ENCODE data around the gene GLS2. TPM values are rescaled to one million over a fixed set of nuclear protein-coding genes. Genes with fewer than 3 reads are reported as not detected.

GLS2 gene
- total and polyA plus RNA-seq, 7 donors = 0.08 to 0.19 (median 0.15) TPM; not detected in 3

DNA sequence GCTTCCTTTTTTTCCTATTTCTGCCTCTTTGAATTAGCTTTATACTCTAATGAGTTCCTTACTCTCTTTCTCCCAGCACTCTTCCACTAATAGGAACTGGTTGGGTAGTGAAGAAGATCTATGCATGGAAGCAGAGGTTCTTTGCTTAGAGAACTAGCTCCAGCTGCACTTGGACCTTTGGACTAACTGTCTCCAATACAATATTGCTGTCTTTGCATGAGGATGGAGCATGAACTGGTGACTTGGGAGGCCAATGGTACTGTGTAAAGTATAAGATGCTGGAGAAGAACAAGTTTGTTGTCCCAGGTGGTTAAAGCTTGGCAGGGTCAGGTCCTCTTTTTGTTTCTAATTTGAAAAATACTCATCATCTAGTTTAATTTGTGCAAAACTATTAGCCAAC, 2.4 kb upstream of the GLS2 start:
- TF ChIP-seq, protein P1, sequence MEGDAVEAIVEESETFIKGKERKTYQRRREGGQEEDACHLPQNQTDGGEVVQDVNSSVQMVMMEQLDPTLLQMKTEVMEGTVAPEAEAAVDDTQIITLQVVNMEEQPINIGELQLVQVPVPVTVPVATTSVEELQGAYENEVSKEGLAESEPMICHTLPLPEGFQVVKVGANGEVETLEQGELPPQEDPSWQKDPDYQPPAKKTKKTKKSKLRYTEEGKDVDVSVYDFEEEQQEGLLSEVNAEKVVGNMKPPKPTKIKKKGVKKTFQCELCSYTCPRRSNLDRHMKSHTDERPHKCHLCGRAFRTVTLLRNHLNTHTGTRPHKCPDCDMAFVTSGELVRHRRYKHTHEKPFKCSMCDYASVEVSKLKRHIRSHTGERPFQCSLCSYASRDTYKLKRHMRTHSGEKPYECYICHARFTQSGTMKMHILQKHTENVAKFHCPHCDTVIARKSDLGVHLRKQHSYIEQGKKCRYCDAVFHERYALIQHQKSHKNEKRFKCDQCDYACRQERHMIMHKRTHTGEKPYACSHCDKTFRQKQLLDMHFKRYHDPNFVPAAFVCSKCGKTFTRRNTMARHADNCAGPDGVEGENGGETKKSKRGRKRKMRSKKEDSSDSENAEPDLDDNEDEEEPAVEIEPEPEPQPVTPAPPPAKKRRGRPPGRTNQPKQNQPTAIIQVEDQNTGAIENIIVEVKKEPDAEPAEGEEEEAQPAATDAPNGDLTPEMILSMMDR (IDR thresholded peaks at IDR 0.05) = no peak
- Histone ChIP-seq H3K9me3 (no peaks in the 10 kb centered on the region), H3K4me1 (peaks cover 12% of the 10 kb centered on the region), H3K36me3 (ENCODE audit: insufficient read depth in 1 of 2, low read depth in 1 of 2) (no peaks in the 10 kb centered on the region), H3K4me3 (no peak overlapping the region), H3K27ac (no peak overlapping the region), H3K27me3 (ENCODE audit: insufficient read depth in 3 of 3, low read length in 2 of 3) (peaks cover 0 to 54% (median 6%) of the 10 kb centered on the region in 3 donors)
- ATAC-seq (no peak), DNase-seq (no peak)
- intact Hi-C loops (cut with DNase I) = no loop called here

DNA sequence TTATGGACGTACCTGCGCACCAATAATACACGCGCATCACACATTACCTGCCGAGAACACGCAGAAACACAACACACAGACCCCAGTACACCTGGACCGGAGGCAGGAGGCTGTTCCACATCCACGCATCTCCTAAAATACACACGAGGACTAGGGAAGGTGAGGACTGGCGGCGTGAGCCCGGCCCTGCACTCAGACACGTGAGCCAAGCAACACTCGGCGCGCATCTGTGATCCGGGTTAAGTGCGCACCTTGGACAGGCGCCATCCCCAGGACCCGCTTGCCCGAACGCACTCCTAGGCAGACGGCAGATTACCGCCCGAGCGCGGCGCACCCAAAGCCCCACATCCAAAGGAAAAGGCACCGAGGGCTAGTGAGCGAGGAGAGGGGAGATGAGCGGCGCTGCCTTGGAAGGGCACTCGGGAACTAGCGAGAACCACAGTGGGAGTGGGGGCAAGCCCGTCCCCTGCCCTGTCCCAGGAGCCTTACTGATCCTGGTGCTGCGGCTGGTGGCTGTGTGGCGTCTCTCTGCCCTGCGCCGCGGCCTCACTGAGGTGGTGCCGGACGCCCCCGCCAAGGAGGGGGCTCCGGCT, 417 bp downstream of the GLS2 start:
- WGBS, 3 donors = 4 to 7% (median 4%) methylated on average over 41 to 44 of the region's 44 CpGs
- Histone ChIP-seq H3K4me1 (peaks cover 12% of the 10 kb centered on the region), H3K9me3 (no peaks in the 10 kb centered on the region), H3K36me3 (ENCODE audit: insufficient read depth in 1 of 2, low read depth in 1 of 2) (no peaks in the 10 kb centered on the region), H3K4me3 (peak overlapping the region; percentile 73), H3K27me3 (ENCODE audit: insufficient read depth in 3 of 3, low read length in 2 of 3) (peaks cover 0 to 51% (median 6%) of the 10 kb centered on the region in 3 donors), H3K27ac (no peak overlapping the region)
- TF ChIP-seq, protein P1 (IDR thresholded peaks at IDR 0.05) = no peak
- peak in 1 of 2 donors; percentile 46 for DNase-seq
- ATAC-seq = peak; percentile 42 to 60 (median 54)
- intact Hi-C loops (cut with DNase I) = no loop called here

GRCh38 chr12:56486694-56487093, 1.3 kb downstream of the GLS2 start:
- H3K27ac ChIP-seq = no peak overlapping the region
- no peaks in the 10 kb centered on the region for H3K9me3 ChIP-seq
- no peaks in the 10 kb centered on the region for H3K36me3 ChIP-seq (ENCODE audit: insufficient read depth in 1 of 2, low read depth in 1 of 2)
- no peak for ATAC-seq
- peaks cover 0 to 42% (median 6%) of the 10 kb centered on the region in 3 donors for H3K27me3 ChIP-seq (ENCODE audit: insufficient read depth in 3 of 3, low read length in 2 of 3)
- intact Hi-C loops (cut with DNase I) = no loop called here
- peaks cover 12% of the 10 kb centered on the region for H3K4me1 ChIP-seq
- no peak for DNase-seq
- H3K4me3 ChIP-seq = no peak overlapping the region
- WGBS, 3 donors = 76 to 79% (median 77%) methylated on average over 12 of the region's 12 CpGs
- TF ChIP-seq, protein P1 (IDR thresholded peaks at IDR 0.05) = no peak

GRCh38 chr12:56484566-56484965, 3.4 kb downstream of the GLS2 start:
- WGBS, 3 donors = 78 to 91% (median 88%) methylated on average over 1 of the region's 1 CpG
- DNase-seq (no peak), ATAC-seq (no peak)
- Histone ChIP-seq H3K4me3 (no peak overlapping the region), H3K9me3 (no peaks in the 10 kb centered on the region), H3K36me3 (ENCODE audit: insufficient read depth in 1 of 2, low read depth in 1 of 2) (no peaks in the 10 kb centered on the region), H3K27ac (no peak overlapping the region), H3K4me1 (peaks cover 12% of the 10 kb centered on the region), H3K27me3 (ENCODE audit: insufficient read depth in 3 of 3, low read length in 2 of 3) (peaks cover 0 to 22% (median 2%) of the 10 kb centered on the region in 3 donors)
- TF ChIP-seq, protein P1 (IDR thresholded peaks at IDR 0.05) = no peak
- intact Hi-C loops (cut with DNase I) = no loop called here

DNA sequence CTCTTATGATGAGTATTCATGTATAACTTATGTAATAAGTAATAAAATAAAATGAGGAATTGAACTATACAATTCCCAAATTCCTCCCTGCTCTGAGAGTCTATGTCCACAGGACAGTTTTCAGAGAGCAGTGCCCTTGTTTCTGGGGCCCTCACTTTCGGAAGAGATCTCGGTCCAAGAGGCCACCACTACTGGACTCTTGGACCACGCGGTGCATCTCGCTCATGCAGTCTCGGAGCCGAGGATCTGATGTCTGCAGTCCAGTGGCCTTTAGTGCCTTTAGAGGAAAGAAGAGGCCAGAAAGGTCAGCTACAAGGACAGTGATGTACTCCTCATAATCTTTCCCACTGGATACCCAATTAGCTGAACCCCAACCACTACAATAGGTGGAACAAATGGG, 8.3 kb downstream of the GLS2 start:
- intact Hi-C loops (cut with DNase I) = no loop called here
- H3K27me3 ChIP-seq (ENCODE audit: insufficient read depth in 3 of 3, low read length in 2 of 3) = no peaks in the 10 kb centered on the region
- H3K9me3 ChIP-seq = no peaks in the 10 kb centered on the region
- ATAC-seq = no peak
- H3K27ac ChIP-seq = no peak overlapping the region
- H3K4me1 ChIP-seq = no peaks in the 10 kb centered on the region
- H3K36me3 ChIP-seq (ENCODE audit: insufficient read depth in 1 of 2, low read depth in 1 of 2) = no peaks in the 10 kb centered on the region
- TF ChIP-seq, protein P1 (IDR thresholded peaks at IDR 0.05) = no peak
- 91 to 97% (median 92%) methylated on average over 7 of the region's 7 CpGs for WGBS, 3 donors
- no peak overlapping the region for H3K4me3 ChIP-seq
- DNase-seq = no peak

All from psoas muscle (tissue), 8 donors.